Hepatocyte (in vitro differentiated cells): ENCODE data around the gene CROCC2.

ENCODE experiments used
- CTCF ChIP-seq: fragments of 200-600 bp; sonication (generic); IDR thresholded peaks from 2 replicates; pipeline ENCODE4 v1.5.1; 2016; ENCODE audit warnings: antibody characterized with exemption, mild to moderate bottlenecking; ENCODE audit not compliant: poor library complexity
- EZH2 ChIP-seq: fragments of 200-600 bp; sonication (generic); IDR thresholded peaks from 2 replicates; pipeline ENCODE4 v1.6.1; 2016; ENCODE audit warnings: antibody characterized with exemption, mild to moderate bottlenecking, borderline replicate concordance
- EZH2phosphoT487 ChIP-seq: fragments of 200-600 bp; sonication (generic); IDR thresholded peaks from one replicate; pipeline ENCODE4 v1.6.1; 2018; ENCODE audit warnings: antibody characterized with exemption, mild to moderate bottlenecking, low read depth, moderate library complexity; ENCODE audit not compliant: unreplicated experiment, severe bottlenecking

GRCh38 chr2:240956171-240956934 is 50.2 kb downstream of the CROCC2 start:
- TF ChIP-seq EZH2phosphoT487 (no peak), EZH2 (no peak), CTCF (no peak)
